HepG2 (cell line): ENCODE data around the gene CPED1. TPM values are rescaled to one million over a fixed set of nuclear protein-coding genes. Genes with fewer than 3 reads are reported as not detected.

Experiments used
- ATAC-seq: fragments of 200-7000 bp; cut with Tn5 transposase; 3 replicates; pipeline ENCODE4 v1.9.1; 2020; ENCODE audit warnings: mild to moderate bottlenecking, moderate library complexity
- BruUV-seq: library from RNA; stranded (reverse); fragments of 400-500 nt; replicated peaks from 2 replicates; lab custom pipeline; 2021; lab: Mats Ljungman, UMichigan
- CTCF ChIA-PET: fragments of 300-600 bp; formaldehyde crosslinking; extraction: SDS; loops from one replicate; lab custom pipeline; 2021; ENCODE audit warnings: low total read pairs, inconsistent platforms, low intra/inter-chr PET ratio; lab: Yijun Ruan, JAX
- POLR2A ChIA-PET: fragments of 350-600 bp; sonication (Branson Sonifier 250); formaldehyde crosslinking; loops from one replicate; lab custom pipeline; 2020; ENCODE audit warnings: antibody characterized with exemption, inconsistent platforms; lab: Yijun Ruan, JAX
- DNase-seq: peaks from one replicate; pipeline ENCODE4 v3.0.0-alpha.2; 2015; ENCODE audit warnings: low spot score
- FAIRE-seq: peaks from 3 replicates; lab custom pipeline; 2011; peaks lifted over from hg19 to GRCh38; lab: Jason Lieb, UNC
- H2AFZ ChIP-seq: one replicate; pipeline ENCODE4 v1.6.1; 2011; ENCODE audit warnings: low read length, inconsistent platforms
- H3K27ac ChIP-seq: fragments of 300-600 bp; 3 replicates; pipeline ENCODE4 v1.8.0; 2011; ENCODE audit warnings: mixed run types, mild to moderate bottlenecking, mixed read lengths, low read length, inconsistent platforms; ENCODE audit not compliant: insufficient read depth; ENCODE audit errors: extremely low read length
- H3K27me3 ChIP-seq, 2 experiments: fragments of 200-600 bp in 1 of 2; 2 replicates in 1 of 2; 3 replicates in 1 of 2; pipeline versions ENCODE4 v1.6.0 to v1.8.0; 2011; ENCODE audit warnings: low read length in 2 of 2, mild to moderate bottlenecking in 2 of 2, moderate library complexity in 2 of 2, inconsistent platforms in 1 of 2; ENCODE audit not compliant: insufficient read depth in 2 of 2, control insufficient read depth in 1 of 2
- H3K36me3 ChIP-seq, 2 experiments: fragments of 200-600 bp in 1 of 2; replicated peaks in 1 of 2; 2 replicates in 1 of 2; 3 replicates in 1 of 2; pipeline versions ENCODE4 v1.5.1 to v1.8.0; 2011; ENCODE audit warnings: low read length in 2 of 2, inconsistent platforms in 1 of 2; ENCODE audit not compliant: insufficient read depth in 2 of 2, control insufficient read depth in 1 of 2
- H3K4me1 ChIP-seq: 2 replicates; pipeline ENCODE4 v1.5.1; 2012; ENCODE audit warnings: low read length, inconsistent platforms; ENCODE audit not compliant: insufficient read depth
- H3K4me2 ChIP-seq: 2 replicates; pipeline ENCODE4 v1.6.0; 2011; ENCODE audit warnings: low read depth, low read length, inconsistent platforms
- H3K4me3 ChIP-seq, 3 experiments: fragments of 200-600 bp in 1 of 3; sonication (generic), shearing (Covaris generic) in 1 of 3; replicated peaks in 1 of 3; 2 replicates each; pipeline ENCODE4 v1.5.1; 2011 to 2016; ENCODE audit warnings: low read length in 3 of 3, inconsistent platforms in 2 of 3, low read depth in 2 of 3, mild to moderate bottlenecking in 2 of 3, control low read depth in 1 of 3, mixed read lengths in 1 of 3; ENCODE audit not compliant: insufficient read depth in 1 of 3
- H3K79me2 ChIP-seq: one replicate; pipeline ENCODE4 v1.6.1; 2011; ENCODE audit warnings: low read length, inconsistent platforms; ENCODE audit not compliant: insufficient read depth
- H3K9ac ChIP-seq: 2 replicates; pipeline ENCODE4 v1.6.0; 2011; ENCODE audit warnings: mild to moderate bottlenecking, low read depth, low read length, inconsistent platforms; ENCODE audit not compliant: insufficient read depth
- H3K9me3 ChIP-seq: 2 replicates; pipeline ENCODE4 v1.5.1; 2012; ENCODE audit warnings: mild to moderate bottlenecking, low read length
- H4K20me1 ChIP-seq: 2 replicates; pipeline ENCODE4 v1.6.0; 2011; ENCODE audit warnings: inconsistent platforms, mild to moderate bottlenecking, low read length, moderate library complexity; ENCODE audit not compliant: insufficient read depth
- CEBPB ChIP-seq: IDR thresholded peaks from 2 replicates; pipeline ENCODE4 v1.6.1; 2011; ENCODE audit warnings: low read depth, low read length, improper control_type of control experiment, borderline replicate concordance
- CHD2 ChIP-seq: IDR thresholded peaks from 2 replicates; pipeline ENCODE4 v1.6.1; 2011; ENCODE audit warnings: low read depth, low read length, improper control_type of control experiment
- HDAC6 ChIP-seq: fragments of 200-600 bp; sonication (generic); IDR thresholded peaks from 2 replicates; pipeline ENCODE4 v1.7.0; 2017; ENCODE audit warnings: mild to moderate bottlenecking, antibody characterized with exemption, low read length, low read depth
- HMG20A ChIP-seq: IDR thresholded peaks from 2 replicates; pipeline ENCODE4 v1.6.1; 2016; ENCODE audit warnings: borderline replicate concordance
- MED13 ChIP-seq: sonication (generic); formaldehyde crosslinking; IDR thresholded peaks from 2 replicates; pipeline ENCODE4 v1.5.0; 2020; ENCODE audit warnings: missing genetic modification reagents
- NKX3-1 ChIP-seq: sonication (generic); formaldehyde crosslinking; IDR thresholded peaks from 2 replicates; pipeline ENCODE4 v1.5.0; 2020; ENCODE audit warnings: missing genetic modification reagents
- ZBTB7A ChIP-seq: sonication (generic); formaldehyde crosslinking; IDR thresholded peaks from 2 replicates; pipeline ENCODE4 v1.8.0; 2022; ENCODE audit warnings: mild to moderate bottlenecking, missing genetic modification reagents
- ZHX2 ChIP-seq, 2 experiments: sonication (generic) in 1 of 2; formaldehyde crosslinking in 1 of 2; IDR thresholded peaks; 2 replicates each; pipeline versions ENCODE4 v1.6.1 to v1.9.0; 2014 to 2022; ENCODE audit warnings: antibody characterized with exemption in 1 of 2, borderline replicate concordance in 1 of 2, inconsistent platforms in 1 of 2, low read depth in 1 of 2, missing genetic modification reagents in 1 of 2
- ZNF549 ChIP-seq: sonication (generic); formaldehyde crosslinking; IDR thresholded peaks from 2 replicates; pipeline ENCODE4 v1.5.0; 2020; ENCODE audit warnings: missing genetic modification reagents
- ZNF773 ChIP-seq: sonication (generic); formaldehyde crosslinking; IDR thresholded peaks from 2 replicates; pipeline ENCODE4 v1.4.0; 2020; ENCODE audit warnings: missing genetic modification reagents, borderline replicate concordance
- ZNF839 ChIP-seq: sonication (generic); formaldehyde crosslinking; IDR thresholded peaks from 2 replicates; pipeline ENCODE4 v1.4.0; 2020; ENCODE audit warnings: missing genetic modification reagents, mild to moderate bottlenecking, borderline replicate concordance
- ZNF850 ChIP-seq: sonication (generic); formaldehyde crosslinking; conservative IDR thresholded peaks from 2 replicates; pipeline ENCODE4 v1.9.0; 2021; ENCODE audit warnings: mild to moderate bottlenecking, missing genetic modification reagents
- WGBS: methylation state at CpG from one replicate; pipeline ENCODE4 v1.1.6; 2017; ENCODE audit warnings: low lambda C conversion rate; 5-methylcytosine and 5-hydroxymethylcytosine counted together
- in situ Hi-C: cut with HindIII; loops from 2 replicates; pipeline ENCODE4 v1.10.0; 2017; ENCODE audit warnings: low pct_unique_long_range_greater_than_20kb; ENCODE audit not compliant: extremely low pct_ligation_motif_present
- intact Hi-C: fragments of 100-400 bp; cut with micrococcal nuclease; formaldehyde crosslinking; loops from one replicate; pipeline ENCODE4 v1.10.0; 2022; ENCODE audit not compliant: unreplicated experiment
- polyA plus RNA-seq, 8 experiments: library from polyadenylated mRNA; depleted of rRNA in 3 of 8; stranded (reverse) in 7 of 8; unstranded in 1 of 8; fragments of >200 nt; fragmentation: Illumina TruSeq in 4 of 8; extraction: Trizol in 4 of 8; gene quantifications; 2 replicates each; pipeline versions ENCODE4 v1.2.1 to v1.2.3, GENCODE V29; 2011 to 2016; ENCODE audit warnings: low read depth in 4 of 8, missing spikeins in 1 of 8, mixed read lengths in 1 of 8; ENCODE audit not compliant: insufficient read depth in 1 of 8
- total RNA-seq, 5 experiments: library from RNA; depleted of rRNA; stranded (reverse); fragments of >200 nt; fragmentation: Illumina TruSeq; extraction: Trizol; gene quantifications; 2 replicates each; pipeline ENCODE4 v1.2.3, GENCODE V29; 2016; ENCODE audit warnings: low read depth in 1 of 5

Gene CPED1
- total and polyA plus RNA-seq, 2 of the 13 experiments (the other 11 are each of a cell fraction or from before 2014, with no cell fraction given) = 11.5 to 27.0 TPM

GRCh38 chr7:121046893-121047468 is 58.5 kb downstream of the CPED1 start:
- DNase-seq (no peak), ATAC-seq (no peak), FAIRE-seq (no peak)
- H3K4me2 ChIP-seq = no peak overlapping the region
- no peaks in the 10 kb centered on the region for H3K4me1 ChIP-seq
- no peaks in the 10 kb centered on the region for H3K27me3 ChIP-seq
- no peak overlapping the region for H2AFZ ChIP-seq
- no peak for TF ChIP-seq ZNF773
- no peak for TF ChIP-seq MED13 (CRISPR knock-in tag)
- no peak for TF ChIP-seq ZHX2 (IDR thresholded peaks at IDR 0.05; ENCODE audit: low read depth)
- TF ChIP-seq ZHX2 (CRISPR knock-in tag; IDR thresholded peaks at IDR 0.05; ENCODE audit: borderline replicate concordance) = no peak
- TF ChIP-seq HMG20A (CRISPR knock-in tag) = no peak
- no peak for TF ChIP-seq CHD2
- TF ChIP-seq ZNF549 (CRISPR knock-in tag) = no peak
- no peak for TF ChIP-seq ZNF850 (CRISPR knock-in tag)
- no peak for TF ChIP-seq ZNF839 (CRISPR knock-in tag)
- no peak for TF ChIP-seq HDAC6
- no peak for TF ChIP-seq CEBPB
- TF ChIP-seq ZBTB7A (CRISPR knock-in tag) = no peak
- no peak for TF ChIP-seq NKX3-1 (CRISPR knock-in tag)
- H3K4me3 ChIP-seq = no peak overlapping the region
- ChIA-PET CTCF (no interaction called here), POLR2A (no interaction called here)
- no peak overlapping the region for H3K27ac ChIP-seq
- BruUV-seq = no TSS peak
- no peaks in the 10 kb centered on the region for H3K36me3 ChIP-seq
- H3K9me3 ChIP-seq = no peaks in the 10 kb centered on the region
- H3K9ac ChIP-seq = no peak overlapping the region
- H4K20me1 ChIP-seq = no peaks in the 10 kb centered on the region
- intact Hi-C loops (no loop called here), in situ Hi-C loops (no loop called here)
- H3K79me2 ChIP-seq = no peaks in the 10 kb centered on the region
- WGBS = 20% methylated on average over 2 of the region's 2 CpGs
